Rectal smooth muscle tissue (tissue), 1 donor: ENCODE data around the gene CLCN1.

ENCODE experiments used
- H3K27ac ChIP-seq: one replicate; pipeline ENCODE4 v1.7.0; 2013; ENCODE audit warnings: low read depth, low read length, inconsistent platforms
- H3K27me3 ChIP-seq: one replicate; pipeline ENCODE4 v1.7.0; 2013; ENCODE audit warnings: low read length; ENCODE audit not compliant: control insufficient read depth, insufficient read depth
- H3K36me3 ChIP-seq: one replicate; pipeline ENCODE4 v1.7.0; 2013; ENCODE audit warnings: low read length; ENCODE audit not compliant: control insufficient read depth, insufficient read depth
- H3K4me1 ChIP-seq: one replicate; pipeline ENCODE4 v1.7.0; 2013; ENCODE audit warnings: low read length; ENCODE audit not compliant: control insufficient read depth, insufficient read depth
- H3K4me3 ChIP-seq: one replicate; pipeline ENCODE4 v1.7.0; 2013; ENCODE audit warnings: low read length
- H3K9ac ChIP-seq: one replicate; pipeline ENCODE4 v1.7.0; 2013; ENCODE audit warnings: low read length

Gene CLCN1

GRCh38 chr7:143315776-143316175 is at the start of gene CLCN1:
TSS of gene CLCN1 (plus strand) at chr7:143316111. CDS start at chr7:143316213, 102 bp downstream.
- Histone ChIP-seq H3K9ac (no peak within 1 kb of the TSS), H3K36me3 (no peaks in the 10 kb centered on the region), H3K4me3 (no peak within 1 kb of the TSS), H3K27ac (no peak within 1 kb of the TSS), H3K27me3 (no peaks in the 10 kb centered on the region), H3K4me1 (no peaks in the 10 kb centered on the region)

- H3K4me3 ChIP-seq, result no peak overlapping the region
- no peak overlapping the region for H3K27ac ChIP-seq
- no peak overlapping the region for H3K9ac ChIP-seq
- peaks cover 6% of the 10 kb centered on the region for H3K4me1 ChIP-seq
- peaks cover 14% of the 10 kb centered on the region for H3K36me3 ChIP-seq
- no peaks in the 10 kb centered on the region for H3K27me3 ChIP-seq
These were observed 46.7 kb upstream of the CLCN1 start for GRCh38 chr7:143269251-143269650.

GRCh38 chr7:143271240-143271639 is 44.7 kb upstream of the CLCN1 start:
- Histone ChIP-seq H3K36me3 (peaks cover 12% of the 10 kb centered on the region), H3K9ac (no peak overlapping the region), H3K27me3 (no peaks in the 10 kb centered on the region), H3K4me3 (no peak overlapping the region), H3K4me1 (no peaks in the 10 kb centered on the region), H3K27ac (no peak overlapping the region)

- Histone ChIP-seq H3K27ac (no peak overlapping the region), H3K27me3 (no peaks in the 10 kb centered on the region), H3K4me3 (no peak overlapping the region), H3K36me3 (peaks cover 5% of the 10 kb centered on the region), H3K4me1 (no peaks in the 10 kb centered on the region), H3K9ac (no peak overlapping the region)
These were observed 43.0 kb upstream of the CLCN1 start for GRCh38 chr7:143272871-143273270.

- Histone ChIP-seq H3K9ac (no peak overlapping the region), H3K36me3 (no peaks in the 10 kb centered on the region), H3K4me3 (no peak overlapping the region), H3K4me1 (no peaks in the 10 kb centered on the region), H3K27ac (no peak overlapping the region), H3K27me3 (no peaks in the 10 kb centered on the region)
These were observed 36.5 kb upstream of the CLCN1 start for GRCh38 chr7:143279186-143280098.

GRCh38 chr7:143280160-143280559 is 35.8 kb upstream of the CLCN1 start:
- H3K27ac ChIP-seq, result no peak overlapping the region
- H3K27me3 ChIP-seq, result no peaks in the 10 kb centered on the region
- no peak overlapping the region for H3K4me3 ChIP-seq
- H3K4me1 ChIP-seq, result no peaks in the 10 kb centered on the region
- H3K9ac ChIP-seq, result no peak overlapping the region
- H3K36me3 ChIP-seq, result no peaks in the 10 kb centered on the region

GRCh38 chr7:143280566-143280965 is 35.3 kb upstream of the CLCN1 start:
- Histone ChIP-seq H3K4me3 (no peak overlapping the region), H3K9ac (no peak overlapping the region)

GRCh38 chr7:143281529-143281928 is 34.4 kb upstream of the CLCN1 start:
- no peaks in the 10 kb centered on the region for H3K4me1 ChIP-seq
- no peaks in the 10 kb centered on the region for H3K27me3 ChIP-seq
- H3K27ac ChIP-seq, result no peak overlapping the region
- no peak overlapping the region for H3K4me3 ChIP-seq
- no peak overlapping the region for H3K9ac ChIP-seq
- H3K36me3 ChIP-seq, result no peaks in the 10 kb centered on the region

More at GRCh38 chr7:143280566-143280965, 35.3 kb upstream of the CLCN1 start:
- Histone ChIP-seq H3K4me1 (no peaks in the 10 kb centered on the region), H3K27me3 (no peaks in the 10 kb centered on the region), H3K27ac (no peak overlapping the region), H3K36me3 (no peaks in the 10 kb centered on the region)

- H3K4me3 ChIP-seq, result no peak overlapping the region
- no peak overlapping the region for H3K9ac ChIP-seq
- no peaks in the 10 kb centered on the region for H3K36me3 ChIP-seq
- H3K27ac ChIP-seq, result no peak overlapping the region
- H3K27me3 ChIP-seq, result no peaks in the 10 kb centered on the region
- H3K4me1 ChIP-seq, result no peaks in the 10 kb centered on the region
These were observed 33.8 kb upstream of the CLCN1 start for GRCh38 chr7:143282124-143282523.

GRCh38 chr7:143283381-143283780 is 32.5 kb upstream of the CLCN1 start:
- Histone ChIP-seq H3K27me3 (no peaks in the 10 kb centered on the region), H3K4me3 (no peak overlapping the region), H3K9ac (no peak overlapping the region), H3K27ac (no peak overlapping the region), H3K4me1 (peaks cover 5% of the 10 kb centered on the region), H3K36me3 (no peaks in the 10 kb centered on the region)

- Histone ChIP-seq H3K27me3 (no peaks in the 10 kb centered on the region), H3K27ac (no peak within 1 kb of the TSS), H3K36me3 (no peaks in the 10 kb centered on the region), H3K4me1 (peaks cover 11% of the 10 kb centered on the region), H3K4me3 (no peak within 1 kb of the TSS), H3K9ac (no peak within 1 kb of the TSS)
These were observed 31.1 kb upstream of the CLCN1 start, which contains the start of gene TMEM139 for GRCh38 chr7:143284591-143285469. TSS of gene TMEM139 (plus strand) at chr7:143284958. CDS start at chr7:143285958, 1,000 bp downstream.

GRCh38 chr7:143285470-143285778 is 30.5 kb upstream of the CLCN1 start:
- H3K4me1 ChIP-seq, result peaks cover 11% of the 10 kb centered on the region
- no peak overlapping the region for H3K4me3 ChIP-seq
- H3K36me3 ChIP-seq, result no peaks in the 10 kb centered on the region
- H3K27me3 ChIP-seq, result no peaks in the 10 kb centered on the region
- H3K9ac ChIP-seq, result no peak overlapping the region
- H3K27ac ChIP-seq, result no peak overlapping the region
